Coronary artery (tissue), 2 donors: Measurements from ENCODE around the gene E2F3.

Source experiments
- DNase-seq: peaks from one replicate; pipeline ENCODE4 v3.0.0-alpha.2; 2017; ENCODE audit warnings: low spot score
- H3K27ac ChIP-seq, 2 donors: fragments of 200-600 bp; sonication (generic); one replicate each; pipeline ENCODE4 v1.5.1; 2016 to 2019
- H3K4me3 ChIP-seq: fragments of 200-600 bp; sonication (generic); 2 replicates; pipeline ENCODE4 v1.5.1; 2016; ENCODE audit warnings: mild to moderate bottlenecking, moderate library complexity
- CTCF ChIP-seq: fragments of 200-600 bp; sonication (generic); IDR thresholded peaks from one replicate; pipeline ENCODE4 v1.5.1; 2019; ENCODE audit warnings: antibody characterized with exemption

The E2F3 gene

DNA sequence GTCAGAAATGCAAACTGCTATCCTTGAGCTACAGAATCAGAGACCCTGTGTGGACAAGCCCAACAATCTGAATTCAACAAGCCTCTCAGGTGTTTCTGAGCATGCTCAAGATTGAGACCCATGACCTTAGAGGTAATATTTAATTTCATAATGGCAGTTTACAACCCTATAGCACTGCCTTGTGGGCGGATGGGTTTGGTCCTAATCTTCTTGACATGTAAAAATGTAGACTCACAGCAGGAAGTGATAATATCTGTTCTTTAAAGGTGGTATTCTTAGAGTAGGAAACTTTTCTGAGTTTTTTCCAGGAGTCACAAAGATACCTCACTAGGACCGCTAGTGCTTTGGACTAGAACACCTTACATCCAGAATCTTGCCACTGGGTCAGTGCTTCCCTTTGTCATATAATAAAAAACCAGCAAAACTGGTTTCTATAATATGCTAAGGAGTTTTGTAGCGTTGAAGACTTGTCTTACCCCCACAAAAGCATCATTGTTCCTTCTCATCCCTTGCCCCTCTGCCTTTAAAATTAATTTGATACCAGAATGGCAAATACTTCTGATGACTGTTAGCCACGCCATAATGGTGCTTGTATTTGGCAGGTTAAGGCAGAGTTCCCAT is 52.6 kb downstream of the E2F3 start:
- DNase-seq: no peak
- no peak for TF ChIP-seq CTCF
- Histone ChIP-seq H3K4me3 (no peak overlapping the region), H3K27ac (no peak overlapping the region)

- Histone ChIP-seq H3K4me3 (no peak overlapping the region), H3K27ac (peak overlapping the region; percentile 8 to 30)
- TF ChIP-seq CTCF: no peak
- no peak for DNase-seq
Measured at GRCh38 chr6:20455251-20455940, 53.7 kb downstream of the E2F3 start.

DNA sequence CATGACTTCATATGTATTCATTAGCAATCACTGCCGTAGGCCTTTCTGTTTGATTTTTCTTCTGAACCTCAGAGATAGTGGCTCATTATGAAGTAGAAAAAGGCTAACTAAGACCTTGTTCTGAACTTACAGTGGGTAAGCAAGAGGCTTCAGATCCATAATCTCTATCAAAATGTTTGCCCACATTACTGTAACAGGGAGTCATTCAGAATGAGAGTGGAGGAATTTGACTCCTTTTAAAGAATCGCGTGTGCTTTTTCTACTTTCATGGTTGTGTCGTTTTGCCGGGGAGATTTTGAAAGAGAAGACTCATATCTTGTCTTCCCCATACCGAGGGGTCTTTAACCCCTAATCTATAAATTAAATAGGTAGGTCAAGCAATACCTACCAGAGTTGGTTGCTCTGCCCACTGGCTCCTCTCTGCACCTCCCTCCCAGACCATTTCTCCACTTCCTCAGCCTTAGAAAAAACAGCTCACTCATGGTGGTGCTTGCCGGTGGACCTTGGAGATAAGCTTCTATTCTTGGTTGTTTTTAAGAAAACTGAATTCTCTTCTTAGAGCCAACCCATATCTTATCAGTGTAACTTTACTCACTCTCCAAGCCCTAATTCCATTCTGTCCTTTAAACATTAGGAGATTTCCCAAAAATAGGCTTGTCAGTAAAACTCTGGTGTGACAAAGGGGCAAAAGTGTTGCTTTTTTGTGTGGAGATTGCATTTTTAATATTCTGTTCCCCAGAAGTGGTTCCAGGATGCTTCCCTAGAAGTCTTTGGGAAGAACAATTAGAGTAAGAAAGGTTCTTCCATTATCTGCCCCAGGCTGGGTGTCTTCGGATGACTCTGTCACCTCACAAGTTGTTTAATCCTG is 56.6 kb downstream of the E2F3 start:
- DNase-seq: no peak
- Histone ChIP-seq H3K4me3 (no peak overlapping the region), H3K27ac (peak overlapping the region; percentile 15 to 55)
- TF ChIP-seq CTCF: no peak

- Histone ChIP-seq H3K4me3 (no peak overlapping the region), H3K27ac (no peak overlapping the region)
- no peak for DNase-seq
- TF ChIP-seq CTCF: no peak
Measured at GRCh38 chr6:20459682-20460081, 58.0 kb downstream of the E2F3 start.

DNA sequence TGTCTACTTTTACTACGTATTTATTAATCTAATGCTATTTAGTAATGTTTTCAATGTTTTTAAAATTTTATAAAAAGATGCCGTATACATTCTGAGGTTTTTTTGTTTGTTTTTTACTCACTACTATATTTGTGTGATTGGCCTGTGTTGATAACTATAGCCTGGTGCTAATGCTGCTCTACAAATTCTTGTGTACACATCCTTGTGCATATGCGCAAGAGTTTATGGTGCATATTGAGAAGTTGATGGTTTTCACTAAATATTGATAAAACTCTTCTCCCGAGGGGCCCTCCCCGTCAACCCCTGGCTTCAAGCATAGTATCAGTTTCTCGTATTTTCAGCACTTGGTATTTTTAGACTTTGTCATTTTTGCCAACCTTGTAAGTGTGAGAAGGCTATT is 59.9 kb downstream of the E2F3 start:
- H3K4me3 ChIP-seq: no peak overlapping the region
- TF ChIP-seq CTCF: no peak
- H3K27ac ChIP-seq: no peak overlapping the region
- DNase-seq: no peak

DNA sequence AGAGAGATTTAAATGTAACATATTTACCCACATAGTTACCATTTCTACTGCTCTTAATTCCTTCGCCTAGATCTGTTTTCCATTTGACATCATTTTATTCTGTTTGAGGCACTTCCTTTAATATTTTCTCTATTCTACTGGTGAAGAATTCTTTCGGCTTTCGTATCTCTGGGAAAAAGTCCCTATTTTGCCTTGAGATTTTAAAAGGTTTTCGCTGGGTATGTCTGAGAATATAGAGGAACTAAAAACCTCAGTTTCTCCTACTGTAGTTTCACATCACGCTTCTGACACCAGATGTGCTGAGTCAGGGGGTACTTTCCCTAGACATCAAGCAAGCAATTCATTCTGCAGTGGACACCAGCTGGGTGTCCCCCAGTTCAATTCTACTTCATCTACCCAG is 61.7 kb downstream of the E2F3 start:
- no peak overlapping the region for H3K4me3 ChIP-seq
- no peak for DNase-seq
- no peak for TF ChIP-seq CTCF
- H3K27ac ChIP-seq: no peak overlapping the region
